Amniotic epithelial cell (primary cell): ENCODE results near the gene SPAG16.
A peak's percentile ranks its signal among the peaks of the same experiment; 100 is the strongest.
"Not testable (repeated sequence)": the region's sequence is repeated elsewhere in the genome, so short reads cannot be mapped to it uniquely, and the experiment has no call there.

ENCODE experiments used
- DNase-seq: peaks from one replicate; pipeline ENCODE4 v3.0.0-alpha.2; 2010; ENCODE audit warnings: low read depth

SPAG16 gene

DNA sequence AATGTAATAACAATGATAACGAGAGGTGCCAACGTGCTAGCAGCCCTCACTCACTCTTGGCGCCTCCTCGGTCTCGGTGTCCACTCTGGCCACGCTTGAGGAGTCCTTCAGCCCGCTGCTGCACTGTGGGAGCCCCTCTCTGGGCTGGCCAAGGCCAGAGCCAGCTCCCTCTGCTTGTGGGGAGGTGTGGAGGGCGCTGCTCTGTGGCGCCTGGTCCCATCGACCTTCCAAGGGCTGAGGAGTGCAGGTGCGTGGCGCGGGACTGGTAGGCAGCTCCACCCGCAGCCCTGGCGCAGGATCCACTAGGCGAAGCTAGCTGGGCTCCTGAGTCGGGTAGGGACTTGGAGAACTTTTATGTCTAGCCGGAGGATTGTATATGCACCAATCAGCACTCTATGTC, 417.1 kb downstream of the SPAG16 start:
- not testable (repeated sequence) for DNase-seq

GRCh38 chr2:213703406-213704098, 419.3 kb downstream of the SPAG16 start:
- DNase-seq: no peak

DNA sequence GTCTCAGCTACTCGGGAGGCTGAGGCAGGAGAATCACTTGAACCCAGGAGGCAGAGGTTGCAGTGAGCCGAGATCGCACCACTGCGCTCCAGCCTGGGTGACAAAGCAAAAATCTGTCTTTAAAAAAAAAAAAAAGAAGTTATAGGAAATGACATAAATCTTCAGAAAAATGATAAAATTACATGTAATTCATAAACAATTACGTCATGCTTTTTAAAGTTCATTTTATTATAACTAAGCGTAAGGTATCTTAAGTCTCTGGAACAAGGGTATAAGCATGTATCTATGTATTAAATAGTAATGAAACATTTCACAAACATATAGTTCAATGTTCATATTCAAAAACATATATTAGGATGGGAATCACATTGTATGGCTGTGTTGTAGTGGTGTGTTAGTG, 425.9 kb downstream of the SPAG16 start:
- DNase-seq: no peak

- not testable (repeated sequence) for DNase-seq
Observed at GRCh38 chr2:213718411-213718810, 434.1 kb downstream of the SPAG16 start.

DNA sequence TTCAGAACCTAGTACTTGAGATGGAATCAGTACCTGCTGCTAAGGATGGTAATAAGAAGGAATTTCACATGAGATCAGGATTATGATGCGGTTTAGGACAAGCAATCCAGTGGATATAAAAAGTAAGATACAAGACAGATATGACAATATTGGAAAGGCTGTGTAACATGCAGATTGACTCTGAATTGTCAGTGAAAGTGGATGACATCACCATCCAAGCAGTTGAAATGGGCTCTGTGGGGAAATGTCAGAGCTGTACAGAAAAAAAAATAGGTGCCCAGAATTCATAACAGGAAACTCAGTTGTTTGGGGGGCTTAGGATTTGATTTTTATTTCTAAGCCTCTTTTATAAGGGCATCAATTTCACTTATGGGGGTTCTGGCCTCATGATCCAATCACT, 438.3 kb downstream of the SPAG16 start:
- no peak for DNase-seq

DNA sequence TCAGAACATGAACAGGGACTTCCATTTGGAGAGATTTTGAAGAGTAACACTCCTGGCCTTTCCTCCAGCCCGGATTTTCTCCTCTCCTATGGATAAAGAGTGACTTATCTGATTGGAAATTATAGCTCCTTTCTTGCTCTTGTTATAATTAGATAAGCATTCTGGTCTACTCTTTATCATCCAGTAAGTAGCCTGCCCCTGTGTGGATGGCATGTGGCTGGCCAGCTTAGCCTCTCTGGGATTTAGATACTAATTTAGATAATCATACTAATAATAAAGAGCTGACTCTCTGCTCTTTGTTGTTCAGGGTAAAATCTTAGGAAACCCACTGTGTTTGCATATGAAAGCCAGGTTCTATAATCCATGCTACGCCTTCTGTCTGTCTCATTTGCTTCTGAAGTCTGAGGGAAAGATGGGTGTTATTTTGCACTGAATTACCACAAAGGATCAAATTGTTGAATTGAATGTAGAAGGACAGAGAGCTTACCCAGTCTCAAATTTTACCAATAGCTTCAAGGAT, 438.8 kb downstream of the SPAG16 start:
- no peak for DNase-seq

GRCh38 chr2:213723707-213724106, 439.4 kb downstream of the SPAG16 start:
- no peak for DNase-seq

- DNase-seq: no peak
Observed at GRCh38 chr2:213726101-213726500, 441.8 kb downstream of the SPAG16 start.

DNA sequence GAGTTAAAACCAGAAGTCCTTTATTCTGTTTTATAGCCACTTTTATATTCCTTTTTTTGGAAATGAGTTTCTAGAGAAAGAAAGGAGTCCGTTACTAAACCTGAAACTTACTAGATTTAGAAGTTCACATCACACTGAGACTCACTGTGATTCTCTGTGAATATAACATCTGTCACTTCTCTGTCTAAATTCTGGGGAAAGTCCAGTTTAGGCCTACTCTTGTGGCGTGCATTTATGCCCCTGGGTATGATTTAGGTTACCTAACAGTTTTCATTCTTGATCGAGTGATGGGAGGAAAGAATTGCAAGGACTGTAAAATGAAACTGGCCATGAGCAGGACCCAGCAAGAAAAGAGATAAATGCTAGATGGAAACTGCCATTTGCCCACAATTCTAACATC, 449.6 kb downstream of the SPAG16 start:
- DNase-seq: no peak

- no peak for DNase-seq
Observed at GRCh38 chr2:213740453-213740852, 456.2 kb downstream of the SPAG16 start.

DNA sequence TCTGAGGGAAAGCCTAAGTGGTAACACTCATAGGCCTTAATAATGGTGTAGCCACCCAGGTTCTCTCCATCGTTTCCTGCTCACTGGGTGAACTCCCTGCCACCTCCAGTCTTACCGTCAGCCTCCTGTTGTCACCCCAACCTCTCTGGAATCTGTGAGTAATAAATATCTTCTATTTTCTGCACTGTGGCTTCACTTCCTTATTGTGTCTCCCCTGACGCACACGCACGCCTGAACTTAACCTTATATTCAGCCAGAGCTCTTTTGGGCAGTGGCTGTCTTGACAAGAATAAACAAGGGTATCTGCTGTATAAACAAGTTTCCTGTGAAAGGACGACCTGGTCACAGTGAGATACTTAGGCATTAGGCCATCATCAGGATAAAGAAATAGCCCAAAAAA, 467.2 kb downstream of the SPAG16 start:
- no peak for DNase-seq

DNA sequence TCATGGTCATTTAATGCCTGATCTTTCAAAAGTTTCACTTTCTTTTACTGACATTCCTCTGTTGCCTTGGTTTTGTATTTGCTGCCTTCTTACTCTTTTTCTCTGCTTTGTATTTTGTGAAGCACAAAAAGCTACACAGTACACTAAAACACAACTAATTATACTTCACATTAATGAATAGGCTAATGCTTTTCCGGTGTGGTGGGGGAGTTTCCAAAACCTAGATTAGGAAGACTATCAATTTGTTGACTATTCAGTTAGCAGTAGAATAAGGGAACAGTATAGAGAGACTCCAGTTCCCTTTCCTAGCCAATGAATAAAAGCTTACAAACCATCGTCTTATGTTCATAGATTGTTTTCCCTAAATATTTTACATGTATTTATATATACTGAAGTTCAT, 468.3 kb downstream of the SPAG16 start:
- no peak for DNase-seq

DNA sequence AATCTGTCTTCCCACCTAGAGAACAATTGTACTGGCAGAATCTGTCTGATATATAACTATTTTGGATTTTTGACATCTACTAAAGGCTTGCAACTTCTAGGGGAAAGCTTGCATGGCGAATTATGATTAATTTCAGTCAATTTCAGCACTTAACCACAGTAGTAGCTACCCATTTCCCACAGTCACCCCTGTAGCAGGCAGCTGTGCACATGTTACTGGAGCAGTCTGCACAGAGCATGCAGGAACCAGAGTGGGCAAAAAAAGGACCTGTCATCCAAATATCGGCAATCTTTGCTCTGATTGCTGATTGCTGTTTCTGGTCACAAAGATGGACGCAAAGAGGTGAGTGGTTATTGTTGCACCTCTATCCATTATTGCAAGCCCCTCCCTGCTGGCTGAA, 473.3 kb downstream of the SPAG16 start:
- DNase-seq: no peak

GRCh38 chr2:213763354-213763753, 479.1 kb downstream of the SPAG16 start:
- DNase-seq: no peak

DNA sequence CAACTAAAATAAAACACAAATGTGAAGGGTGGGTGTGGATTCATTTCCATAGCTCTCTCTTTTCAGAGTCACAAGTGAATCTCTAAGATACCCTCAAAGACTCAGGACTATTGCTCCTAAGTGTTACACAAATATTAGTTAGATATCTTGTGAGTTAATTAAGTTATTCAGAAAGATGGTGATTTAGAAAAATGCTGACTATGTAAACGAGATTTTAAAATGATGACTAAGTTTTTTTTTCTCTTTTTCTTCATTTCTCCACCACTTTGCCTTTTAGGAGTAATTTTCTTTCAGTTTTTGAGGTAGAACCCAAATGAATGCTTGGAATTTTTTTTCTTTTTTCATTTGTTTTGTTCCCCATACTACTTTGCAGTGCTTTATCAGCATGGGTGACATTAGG, 479.7 kb downstream of the SPAG16 start:
- no peak for DNase-seq

- DNase-seq: no peak
Observed at GRCh38 chr2:213764849-213765248, 480.6 kb downstream of the SPAG16 start.

DNA sequence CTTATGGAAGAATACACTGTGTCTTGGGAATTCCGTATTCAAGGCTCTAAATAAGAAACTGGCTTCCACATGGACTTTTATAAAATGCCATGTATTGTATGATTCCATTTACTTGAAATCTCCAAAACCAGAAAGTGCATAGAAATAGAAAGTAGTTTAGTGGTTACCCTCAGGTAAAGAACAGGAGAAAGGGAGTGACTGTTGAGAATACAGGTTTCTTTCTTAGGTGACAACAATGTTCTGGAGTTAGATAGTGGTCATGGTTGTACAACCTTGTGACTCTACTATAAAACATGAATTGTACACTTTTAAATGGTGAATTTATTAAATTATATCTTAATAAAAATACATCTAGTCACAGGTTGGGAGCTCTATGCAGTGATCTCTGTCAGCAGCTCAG, 481.8 kb downstream of the SPAG16 start:
- DNase-seq: no peak

- DNase-seq: no peak
Observed at GRCh38 chr2:213766465-213766901, 482.2 kb downstream of the SPAG16 start.

DNA sequence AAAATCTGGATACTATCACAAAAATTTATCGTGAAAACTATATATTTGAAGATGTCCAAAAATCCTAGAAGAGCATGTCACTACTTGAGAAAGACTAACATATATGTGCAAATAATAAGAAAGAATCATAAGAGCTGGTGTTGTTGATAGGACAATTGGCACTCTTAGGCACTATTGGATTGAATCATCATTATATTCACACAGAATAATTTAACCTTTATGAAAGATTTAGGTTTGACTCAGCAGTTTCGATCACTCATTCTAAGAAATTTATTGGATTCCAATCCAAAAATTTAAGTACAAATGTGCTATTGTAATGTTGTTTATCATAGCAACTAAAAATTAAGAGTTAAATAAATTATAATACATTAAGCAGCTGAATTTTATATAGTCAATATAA, 503.6 kb downstream of the SPAG16 start:
- no peak for DNase-seq

- DNase-seq: no peak
Observed at GRCh38 chr2:213789940-213790339, 505.7 kb downstream of the SPAG16 start.

- no peak for DNase-seq
Observed at GRCh38 chr2:213792045-213792444, 507.8 kb downstream of the SPAG16 start.

- DNase-seq: peak; percentile 16
Observed at GRCh38 chr2:213806125-213806726, 522.0 kb downstream of the SPAG16 start.

DNA sequence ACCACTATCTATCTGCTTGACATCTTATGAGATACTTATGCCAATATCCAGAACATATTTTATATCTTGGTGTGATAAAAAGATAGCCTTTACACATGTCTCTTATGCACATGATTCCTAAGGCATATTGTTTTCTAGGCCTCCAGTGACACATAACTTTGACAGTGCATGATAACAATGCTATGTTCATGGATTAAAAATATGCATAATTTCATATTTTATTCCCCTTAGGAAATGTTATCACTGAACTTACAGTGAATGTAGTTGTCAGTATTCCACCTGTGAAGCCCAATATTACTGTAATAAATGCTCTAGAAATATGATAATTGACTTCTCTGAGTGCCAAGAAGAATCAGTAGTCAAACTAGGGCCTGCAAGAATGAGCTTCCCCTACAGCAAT, 532.3 kb downstream of the SPAG16 start:
- DNase-seq: no peak

GRCh38 chr2:213818436-213818835, 534.2 kb downstream of the SPAG16 start:
- no peak for DNase-seq
